Tibial nerve (tissue), 4 donors: ENCODE results near the gene GASK1A. TPM values are rescaled to one million over a fixed set of nuclear protein-coding genes. Genes with fewer than 3 reads are reported as not detected.

ENCODE experiments used
- DNase-seq, 2 donors: peaks; one replicate each; pipeline ENCODE4 v3.0.0-alpha.2; 2019; ENCODE audit warnings: low spot score in 2 of 2
- H3K27ac ChIP-seq, 4 donors: fragments of 200-600 bp; sonication (generic) in 3 of 4; one replicate each; pipeline ENCODE4 v1.5.1; 2017 to 2019; ENCODE audit warnings: mild to moderate bottlenecking in 1 of 4
- H3K27me3 ChIP-seq, 2 donors: fragments of 200-600 bp; sonication (generic) in 1 of 2; one replicate each; pipeline versions ENCODE4 v1.5.1 to v1.6.0; 2017 to 2019
- H3K36me3 ChIP-seq, 3 donors: fragments of 200-600 bp; sonication (generic); one replicate each; pipeline ENCODE4 v1.5.1; 2018 to 2019
- H3K4me1 ChIP-seq, 4 donors: fragments of 200-600 bp; sonication (generic) in 3 of 4; one replicate each; pipeline ENCODE4 v1.5.1; 2017 to 2019
- H3K4me3 ChIP-seq, 4 donors: fragments of 200-600 bp; sonication (generic) in 3 of 4; one replicate each; pipeline ENCODE4 v1.5.1; 2017 to 2019; ENCODE audit warnings: mild to moderate bottlenecking in 1 of 4, moderate library complexity in 1 of 4
- H3K9me3 ChIP-seq, 4 donors: fragments of 200-600 bp; sonication (generic) in 3 of 4; one replicate each; pipeline ENCODE4 v1.5.1; 2017 to 2019
- EP300 ChIP-seq, 2 donors: sonication (generic); formaldehyde crosslinking; IDR thresholded peaks; one replicate each; pipeline ENCODE4 v1.6.1; 2017; ENCODE audit warnings: antibody characterized with exemption in 2 of 2, mild to moderate bottlenecking in 1 of 2
- POLR2A ChIP-seq, 2 donors: fragments of 450-650 bp; IDR thresholded peaks; one replicate each; pipeline ENCODE4 v1.6.1; 2017; ENCODE audit warnings: antibody characterized with exemption in 2 of 2, mild to moderate bottlenecking in 2 of 2, moderate library complexity in 2 of 2
- WGBS, 2 donors: methylation state at CpG; one replicate each; pipeline ENCODE4 v1.1.5; 2018; 5-methylcytosine and 5-hydroxymethylcytosine counted together
- total RNA-seq, 4 donors: library from RNA; depleted of rRNA; stranded (reverse); fragments of >200 nt; gene quantifications; one replicate each; pipeline ENCODE4 v1.1.0, GENCODE V29; 2016
- TF ChIP-seq, protein P1 (sequence below), 5 experiments: fragments of 200-600 bp in 3 of 5; fragments of 450-650 bp in 2 of 5; sonication (generic) in 3 of 5; IDR thresholded peaks; one replicate each; pipeline ENCODE4 v1.5.1; 2016 to 2019; ENCODE audit warnings: antibody characterized with exemption in 5 of 5, mild to moderate bottlenecking in 3 of 5, moderate library complexity in 2 of 5

Gene GASK1A
- total RNA-seq, 4 donors from 2014 or later: 43.0 to 70.6 (median 49.5) TPM

DNA sequence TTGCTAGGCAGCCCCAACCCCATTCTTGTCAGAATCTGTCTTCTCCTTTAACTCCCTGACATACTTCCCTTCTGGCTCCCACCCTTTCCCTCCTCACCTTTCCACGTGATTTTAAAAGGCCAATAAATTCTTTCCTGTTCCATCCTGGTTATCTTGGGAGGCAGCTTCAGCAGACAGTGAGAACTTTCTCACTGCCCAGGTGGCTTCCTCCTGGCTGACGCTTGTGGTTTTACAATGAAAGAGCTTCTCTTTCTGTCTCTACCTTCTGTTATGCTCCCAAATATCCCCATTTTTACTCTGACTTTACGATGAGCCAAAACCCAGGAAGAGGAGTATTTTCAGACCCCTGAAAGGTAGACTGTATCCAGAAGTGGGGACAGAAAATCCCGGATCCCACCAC, 42.1 kb downstream of the GASK1A start:
- H3K36me3 ChIP-seq: no peaks in the 10 kb centered on the region
- no peak overlapping the region for H3K4me3 ChIP-seq
- H3K9me3 ChIP-seq: no peaks in the 10 kb centered on the region
- peaks cover 0 to 51% (median 5%) of the 10 kb centered on the region in 4 donors for H3K4me1 ChIP-seq
- H3K27me3 ChIP-seq: no peaks in the 10 kb centered on the region
- 78 to 84% methylated on average over 4 of the region's 4 CpGs for WGBS, 2 donors
- no peak for DNase-seq
- TF ChIP-seq POLR2A (IDR thresholded peaks at IDR 0.05) (no peak), EP300 (IDR thresholded peaks at IDR 0.05) (no peak)
- TF ChIP-seq, protein P1, sequence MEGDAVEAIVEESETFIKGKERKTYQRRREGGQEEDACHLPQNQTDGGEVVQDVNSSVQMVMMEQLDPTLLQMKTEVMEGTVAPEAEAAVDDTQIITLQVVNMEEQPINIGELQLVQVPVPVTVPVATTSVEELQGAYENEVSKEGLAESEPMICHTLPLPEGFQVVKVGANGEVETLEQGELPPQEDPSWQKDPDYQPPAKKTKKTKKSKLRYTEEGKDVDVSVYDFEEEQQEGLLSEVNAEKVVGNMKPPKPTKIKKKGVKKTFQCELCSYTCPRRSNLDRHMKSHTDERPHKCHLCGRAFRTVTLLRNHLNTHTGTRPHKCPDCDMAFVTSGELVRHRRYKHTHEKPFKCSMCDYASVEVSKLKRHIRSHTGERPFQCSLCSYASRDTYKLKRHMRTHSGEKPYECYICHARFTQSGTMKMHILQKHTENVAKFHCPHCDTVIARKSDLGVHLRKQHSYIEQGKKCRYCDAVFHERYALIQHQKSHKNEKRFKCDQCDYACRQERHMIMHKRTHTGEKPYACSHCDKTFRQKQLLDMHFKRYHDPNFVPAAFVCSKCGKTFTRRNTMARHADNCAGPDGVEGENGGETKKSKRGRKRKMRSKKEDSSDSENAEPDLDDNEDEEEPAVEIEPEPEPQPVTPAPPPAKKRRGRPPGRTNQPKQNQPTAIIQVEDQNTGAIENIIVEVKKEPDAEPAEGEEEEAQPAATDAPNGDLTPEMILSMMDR (IDR thresholded peaks at IDR 0.05): no peak
- H3K27ac ChIP-seq: peak overlapping the region in 3 of 4 donors; percentile 7 to 68 (median 60)

DNA sequence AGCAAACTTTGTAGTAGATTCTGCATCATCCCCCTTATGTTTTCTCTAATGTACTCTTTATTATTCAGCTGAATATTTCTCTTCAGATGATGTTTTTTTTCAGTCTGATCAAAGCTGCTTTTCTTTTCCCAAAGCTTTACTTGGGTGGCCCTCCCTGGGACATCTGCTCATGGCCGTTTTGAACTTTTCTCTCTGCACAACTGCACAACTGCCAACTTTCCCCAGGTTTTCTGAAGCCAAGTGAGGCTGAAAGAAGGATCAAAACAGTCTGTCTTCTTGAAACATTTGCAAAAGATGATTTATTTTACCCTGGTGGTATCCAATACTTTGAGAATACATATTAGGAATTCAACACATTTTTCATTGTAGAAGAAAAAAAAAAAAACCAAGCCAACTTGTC, 43.0 kb downstream of the GASK1A start:
- TF ChIP-seq EP300 (IDR thresholded peaks at IDR 0.05) (peak in 1 of 2 donors; percentile 47), POLR2A (IDR thresholded peaks at IDR 0.05) (no peak)
- 14 to 26% methylated on average over 1 of the region's 1 CpG for WGBS, 2 donors
- H3K27ac ChIP-seq: peak overlapping the region in 2 of 4 donors; percentile 60 to 68
- no peak overlapping the region for H3K4me3 ChIP-seq
- peaks cover 0 to 53% (median 5%) of the 10 kb centered on the region in 4 donors for H3K4me1 ChIP-seq
- H3K36me3 ChIP-seq: no peaks in the 10 kb centered on the region
- no peak for DNase-seq
- H3K9me3 ChIP-seq: no peaks in the 10 kb centered on the region
- H3K27me3 ChIP-seq: no peaks in the 10 kb centered on the region

DNA sequence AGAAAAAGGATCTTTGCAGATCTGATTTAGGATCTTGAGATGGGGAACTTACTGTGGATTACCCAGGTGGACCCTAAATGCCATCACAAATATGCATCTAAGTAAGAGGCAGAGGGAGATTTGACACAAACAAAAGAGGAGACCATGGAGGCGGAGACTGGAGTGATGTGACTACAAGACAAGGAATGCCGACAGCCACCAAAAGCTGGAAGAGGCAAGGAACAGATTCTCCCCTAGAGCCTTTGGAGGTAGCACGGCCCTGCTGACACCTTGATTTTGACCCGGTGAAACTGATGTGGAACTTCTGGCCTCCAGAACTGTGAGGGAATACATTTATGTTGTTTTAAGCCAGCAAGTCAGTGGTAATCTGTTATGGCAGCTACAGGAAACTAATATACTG, 44.0 kb downstream of the GASK1A start:
- Histone ChIP-seq H3K4me3 (no peak overlapping the region), H3K4me1 (peaks cover 0 to 53% (median 5%) of the 10 kb centered on the region in 4 donors)
- WGBS, 2 donors: 86 to 97% methylated on average over 4 of the region's 4 CpGs

DNA sequence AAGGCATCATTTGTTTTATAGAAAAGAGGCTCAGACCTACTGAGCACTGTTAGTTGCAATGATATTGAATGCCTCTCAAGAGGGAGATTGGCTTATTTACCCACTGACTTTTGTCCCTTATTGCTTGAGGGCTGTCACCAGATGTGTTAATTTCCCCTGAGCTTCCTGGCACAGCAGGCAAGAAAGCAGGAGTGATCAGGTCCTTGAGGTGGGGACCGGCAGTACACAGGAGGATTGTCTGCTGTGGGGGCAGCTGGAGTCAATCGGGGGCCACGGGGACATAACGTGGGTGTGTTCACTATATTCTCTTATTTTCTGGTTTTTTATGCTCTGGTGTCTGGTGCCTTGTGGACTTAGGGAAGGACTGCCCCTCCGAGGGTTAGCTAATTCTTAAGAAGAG, 44.6 kb downstream of the GASK1A start:
- H3K36me3 ChIP-seq: no peaks in the 10 kb centered on the region
- TF ChIP-seq, protein P1 (IDR thresholded peaks at IDR 0.05): no peak
- TF ChIP-seq POLR2A (IDR thresholded peaks at IDR 0.05): no peak
- H3K4me3 ChIP-seq: no peak overlapping the region
- no peaks in the 10 kb centered on the region for H3K9me3 ChIP-seq
- peak overlapping the region in 1 of 4 donors; percentile 22 for H3K27ac ChIP-seq
- H3K4me1 ChIP-seq: peaks cover 0 to 50% (median 1%) of the 10 kb centered on the region in 4 donors
- H3K27me3 ChIP-seq: no peaks in the 10 kb centered on the region
- DNase-seq: no peak
- 48 to 55% methylated on average over 5 of the region's 5 CpGs for WGBS, 2 donors

More for the DNA sequence above, 44.0 kb downstream of the GASK1A start:
- TF ChIP-seq, protein P1 (IDR thresholded peaks at IDR 0.05): no peak
- no peak for TF ChIP-seq POLR2A (IDR thresholded peaks at IDR 0.05)
- TF ChIP-seq EP300 (IDR thresholded peaks at IDR 0.05): no peak
- no peak for DNase-seq
- Histone ChIP-seq H3K27ac (no peak overlapping the region), H3K36me3 (no peaks in the 10 kb centered on the region), H3K9me3 (no peaks in the 10 kb centered on the region), H3K27me3 (no peaks in the 10 kb centered on the region)

DNA sequence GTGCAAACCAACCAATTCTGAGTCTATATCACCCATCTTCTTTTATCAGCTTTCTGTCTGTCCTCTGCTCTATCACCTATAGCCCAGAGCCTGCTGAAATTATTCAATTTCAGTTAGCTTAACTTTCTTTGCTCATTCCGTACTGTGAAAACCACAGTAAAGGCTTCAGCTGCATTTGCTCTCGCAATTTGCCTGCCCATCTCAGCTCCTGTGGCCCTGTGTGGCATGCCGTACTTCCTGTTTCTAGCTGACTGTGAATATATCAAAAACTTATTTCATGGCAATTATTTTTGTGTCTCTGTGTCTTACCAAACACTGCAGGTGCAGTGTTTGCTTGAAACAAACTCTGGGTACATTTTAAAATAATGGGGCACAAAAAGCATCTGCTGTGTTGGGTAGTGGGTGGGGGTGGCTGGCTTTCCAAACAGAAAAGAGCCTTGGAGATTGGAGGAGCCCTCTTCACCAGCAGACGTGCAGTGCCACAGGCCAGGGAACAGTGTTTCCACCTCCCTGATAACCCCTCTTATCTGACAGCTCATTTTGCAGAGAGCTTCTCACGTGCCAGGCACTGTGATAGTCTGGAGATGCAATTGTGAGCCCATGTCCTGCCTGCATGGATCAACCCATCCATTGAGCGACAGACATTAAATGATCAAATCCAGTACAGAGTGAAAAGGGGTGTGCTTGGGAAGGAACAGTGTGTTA, 45.2 kb downstream of the GASK1A start:
- Histone ChIP-seq H3K27ac (peak overlapping the region in 1 of 4 donors; percentile 22), H3K4me1 (peaks cover 0 to 44% (median 0%) of the 10 kb centered on the region in 4 donors), H3K36me3 (no peaks in the 10 kb centered on the region), H3K9me3 (no peaks in the 10 kb centered on the region), H3K27me3 (no peaks in the 10 kb centered on the region), H3K4me3 (no peak overlapping the region)
- no peak for DNase-seq
- TF ChIP-seq EP300 (IDR thresholded peaks at IDR 0.05) (no peak), POLR2A (IDR thresholded peaks at IDR 0.05) (no peak)
- TF ChIP-seq, protein P1 (IDR thresholded peaks at IDR 0.05): no peak
- 74 to 91% methylated on average over 6 of the region's 6 CpGs for WGBS, 2 donors
